Activated CD4-positive, alpha-beta memory T cell treated with anti-CD3 and anti-CD28 coated beads for 36 hours (primary cell): ENCODE results near the gene IBA57. TPM values are rescaled to one million over a fixed set of nuclear protein-coding genes. Genes with fewer than 3 reads are reported as not detected.

ENCODE experiments used
- CTCF ChIA-PET: fragments of 350-600 bp; sonication (Branson Sonifier 250); formaldehyde crosslinking; loops from one replicate; lab custom pipeline; 2021; ENCODE audit warnings: antibody characterized with exemption, inconsistent platforms; lab: Charles Lee
- POLR2A ChIA-PET: fragments of 350-600 bp; sonication (Branson Sonifier 250); formaldehyde crosslinking; loops from one replicate; lab custom pipeline; 2021; ENCODE audit warnings: antibody characterized with exemption; lab: Charles Lee
- DNase-seq: peaks from one replicate; pipeline ENCODE4 v3.0.0-alpha.2; 2020
- H3K27ac Mint-ChIP-seq: one replicate; pipeline ENCODE4 v1.8.0; 2021; ENCODE audit warnings: mixed read lengths
- H3K27me3 Mint-ChIP-seq: one replicate; pipeline ENCODE4 v1.8.0; 2021; ENCODE audit warnings: mixed read lengths
- H3K36me3 Mint-ChIP-seq: one replicate; pipeline ENCODE4 v1.8.0; 2021; ENCODE audit warnings: mixed read lengths
- H3K4me1 Mint-ChIP-seq: one replicate; pipeline ENCODE4 v1.8.0; 2021; ENCODE audit warnings: low read depth, mixed read lengths
- H3K4me3 Mint-ChIP-seq: one replicate; pipeline ENCODE4 v1.8.0; 2021; ENCODE audit warnings: mild to moderate bottlenecking, mixed read lengths
- H3K9me3 Mint-ChIP-seq: one replicate; pipeline ENCODE4 v1.8.0; 2021; ENCODE audit warnings: mixed read lengths
- intact Hi-C: fragments of 100-400 bp; cut with micrococcal nuclease; formaldehyde crosslinking; loops from one replicate; pipeline ENCODE4 v1.15.1; 2023
- total RNA-seq, 2 experiments: library from RNA; stranded (reverse); gene quantifications; one replicate each; pipeline ENCODE4 v1.2.3, GENCODE V29; 2021

Gene IBA57
- total RNA-seq, 2 experiments from 2014 or later: 3.8 to 4.8 TPM

- intact Hi-C loops: no loop called here
- H3K9me3 Mint-ChIP-seq: no peaks in the 10 kb centered on the region
- peak overlapping the region; percentile 99 for H3K4me3 Mint-ChIP-seq
- POLR2A ChIA-PET: interaction anchor here (0.9 to 3.7 kb wide), 3 partner anchors 26 to 55 kb away, joined by 3 to 33 read pairs (median 5); partner anchors contain the start of gene IBA57
- H3K4me1 Mint-ChIP-seq: peaks cover 27% of the 10 kb centered on the region
- peaks cover 6% of the 10 kb centered on the region for H3K27me3 Mint-ChIP-seq
- H3K36me3 Mint-ChIP-seq: peaks cover 11% of the 10 kb centered on the region
- DNase-seq: no peak
- CTCF ChIA-PET: interaction anchor here (2.0 to 2.2 kb wide), 2 partner anchors 9 to 27 kb away, joined by 9 to 13 read pairs; partner anchors contain the start of gene IBA57
- peak overlapping the region; percentile 96 for H3K27ac Mint-ChIP-seq
These were observed 26.1 kb upstream of the IBA57 start for GRCh38 chr1:228139406-228139930.

DNA sequence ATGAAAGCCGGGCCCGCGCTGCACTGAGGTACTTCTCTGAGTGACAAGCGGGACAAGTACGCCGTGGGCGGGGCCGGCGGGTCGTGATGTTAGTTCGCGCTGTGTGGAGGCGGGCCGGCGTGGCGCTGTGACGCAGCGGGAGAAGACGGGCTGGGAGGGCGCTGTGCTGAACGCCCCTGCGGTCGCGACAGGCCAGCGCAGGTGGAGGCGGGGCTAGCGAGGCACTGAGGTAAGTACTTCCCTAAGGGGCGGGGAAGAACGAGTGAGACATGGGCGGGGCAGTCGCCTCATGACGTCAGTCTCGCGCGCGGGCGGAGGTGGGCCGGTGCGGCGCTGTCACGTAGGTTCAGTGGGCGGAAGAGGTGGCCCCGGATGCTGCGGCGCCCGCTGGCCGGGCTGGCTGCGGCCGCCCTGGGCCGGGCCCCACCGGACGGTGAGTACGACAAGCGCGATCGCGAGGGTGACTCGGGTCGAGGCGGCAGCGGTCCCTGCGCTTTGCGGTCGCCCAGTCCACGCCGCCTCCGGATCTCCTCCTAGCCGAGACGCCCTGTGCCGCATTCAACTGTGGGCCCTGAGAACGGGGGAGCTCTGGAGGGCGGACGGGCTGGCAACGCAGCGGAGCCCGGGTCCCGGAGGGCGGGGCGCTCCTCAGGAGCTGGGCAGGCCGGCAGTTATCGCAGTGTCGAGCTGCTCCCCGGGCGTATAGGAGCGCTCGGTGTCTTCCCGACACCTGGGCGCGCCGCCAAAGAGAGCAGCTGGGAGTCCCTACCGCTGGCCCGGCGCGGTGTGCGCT, 25.5 kb upstream of the IBA57 start, which contains the start of gene GUK1:
GUK1 (plus strand) TSS at position 349 of the 793 bp plus-strand sequence; CDS start at position 373, 24 bp downstream.
- ChIA-PET POLR2A (interaction anchor here (1.0 to 3.7 kb wide), 6 partner anchors 26 to 58 kb away, joined by 3 to 33 read pairs (median 4); partner anchors contain the start of genes ARF1 and IBA57), CTCF (interaction anchor here (1.1 to 2.2 kb wide), 4 partner anchors 9 to 361 kb away, joined by 3 to 13 read pairs (median 8); partner anchors contain the start of gene IBA57)
- Mint-ChIP-seq H3K27ac (peak within 1 kb of the TSS; percentile 96), H3K9me3 (no peaks in the 10 kb centered on the region), H3K4me3 (peak within 1 kb of the TSS; percentile 99), H3K36me3 (peaks cover 11% of the 10 kb centered on the region), H3K4me1 (peaks cover 27% of the 10 kb centered on the region), H3K27me3 (peaks cover 1% of the 10 kb centered on the region)
- intact Hi-C loops: loop anchor here (1.0 to 2.0 kb wide), 7 partner anchors 26 to 352 kb away; partner anchors contain the start of genes ARF1, C1orf35, MRPL55 and TRIM11
- DNase-seq: peak; percentile 100

- Mint-ChIP-seq H3K4me1 (peaks cover 27% of the 10 kb centered on the region), H3K9me3 (no peaks in the 10 kb centered on the region), H3K27ac (peak overlapping the region; percentile 96), H3K4me3 (peak overlapping the region; percentile 99), H3K27me3 (no peaks in the 10 kb centered on the region), H3K36me3 (peaks cover 11% of the 10 kb centered on the region)
- intact Hi-C loops: loop anchor here (1.0 to 2.0 kb wide), 7 partner anchors 26 to 352 kb away; partner anchors contain the start of genes ARF1, C1orf35, MRPL55 and TRIM11
- DNase-seq: peak; percentile 32
- ChIA-PET POLR2A (interaction anchor here (1.0 to 3.7 kb wide), 6 partner anchors 25 to 59 kb away, joined by 3 to 33 read pairs (median 4); partner anchors contain the start of genes ARF1 and IBA57), CTCF (interaction anchor here (1.1 to 2.2 kb wide), 4 partner anchors 10 to 361 kb away, joined by 3 to 13 read pairs (median 8); partner anchors contain the start of gene IBA57)
These were observed 24.8 kb upstream of the IBA57 start for GRCh38 chr1:228140724-228141225.

- peaks cover 11% of the 10 kb centered on the region for H3K36me3 Mint-ChIP-seq
These were observed 24.2 kb upstream of the IBA57 start for GRCh38 chr1:228141226-228142044.

GRCh38 chr1:228142155-228142691, 23.4 kb upstream of the IBA57 start:
- intact Hi-C loops: no loop called here
- no peaks in the 10 kb centered on the region for H3K9me3 Mint-ChIP-seq
- H3K4me1 Mint-ChIP-seq: peaks cover 27% of the 10 kb centered on the region
- DNase-seq: no peak
- H3K27ac Mint-ChIP-seq: peak overlapping the region; percentile 96
- POLR2A ChIA-PET: interaction anchor here (0.9 kb wide), 1 partner anchor 58 kb away, joined by 3 read pairs; no protein-coding TSS in a partner anchor
- no peaks in the 10 kb centered on the region for H3K27me3 Mint-ChIP-seq
- H3K36me3 Mint-ChIP-seq: peaks cover 11% of the 10 kb centered on the region
- CTCF ChIA-PET: interaction anchor here (0.8 to 2.2 kb wide), 2 partner anchors 11 to 23 kb away, joined by 3 to 8 read pairs; no protein-coding TSS in a partner anchor
- peak overlapping the region; percentile 99 for H3K4me3 Mint-ChIP-seq

More at GRCh38 chr1:228141226-228142044, 24.2 kb upstream of the IBA57 start:
- Mint-ChIP-seq H3K4me3 (peak overlapping the region; percentile 99), H3K4me1 (peaks cover 27% of the 10 kb centered on the region), H3K27ac (peak overlapping the region; percentile 96), H3K27me3 (no peaks in the 10 kb centered on the region), H3K9me3 (no peaks in the 10 kb centered on the region)
- peak; percentile 47 for DNase-seq
- intact Hi-C loops: loop anchor here (2.0 kb wide), 2 partner anchors 265 to 317 kb away; partner anchors contain the start of gene TRIM11
- CTCF ChIA-PET: interaction anchor here (0.8 to 2.2 kb wide), 3 partner anchors 11 to 25 kb away, joined by 3 to 13 read pairs (median 8); partner anchors contain the start of gene IBA57
- POLR2A ChIA-PET: interaction anchor here (0.9 to 3.7 kb wide), 4 partner anchors 24 to 59 kb away, joined by 3 to 33 read pairs (median 4); partner anchors contain the start of genes ARF1 and IBA57

GRCh38 chr1:228142701-228143136, 22.9 kb upstream of the IBA57 start:
- H3K4me1 Mint-ChIP-seq: peaks cover 27% of the 10 kb centered on the region
- ChIA-PET POLR2A (interaction anchor here (0.8 kb wide), 1 partner anchor 51 kb away, joined by 3 read pairs; no protein-coding TSS in a partner anchor), CTCF (interaction anchor here (1.0 to 2.2 kb wide), 3 partner anchors 12 to 143 kb away, joined by 3 to 8 read pairs (median 4); no protein-coding TSS in a partner anchor)
- DNase-seq: no peak
- peak overlapping the region; percentile 99 for H3K4me3 Mint-ChIP-seq
- no peaks in the 10 kb centered on the region for H3K9me3 Mint-ChIP-seq
- intact Hi-C loops: no loop called here
- peaks cover 11% of the 10 kb centered on the region for H3K36me3 Mint-ChIP-seq
- H3K27ac Mint-ChIP-seq: no peak overlapping the region
- no peaks in the 10 kb centered on the region for H3K27me3 Mint-ChIP-seq

DNA sequence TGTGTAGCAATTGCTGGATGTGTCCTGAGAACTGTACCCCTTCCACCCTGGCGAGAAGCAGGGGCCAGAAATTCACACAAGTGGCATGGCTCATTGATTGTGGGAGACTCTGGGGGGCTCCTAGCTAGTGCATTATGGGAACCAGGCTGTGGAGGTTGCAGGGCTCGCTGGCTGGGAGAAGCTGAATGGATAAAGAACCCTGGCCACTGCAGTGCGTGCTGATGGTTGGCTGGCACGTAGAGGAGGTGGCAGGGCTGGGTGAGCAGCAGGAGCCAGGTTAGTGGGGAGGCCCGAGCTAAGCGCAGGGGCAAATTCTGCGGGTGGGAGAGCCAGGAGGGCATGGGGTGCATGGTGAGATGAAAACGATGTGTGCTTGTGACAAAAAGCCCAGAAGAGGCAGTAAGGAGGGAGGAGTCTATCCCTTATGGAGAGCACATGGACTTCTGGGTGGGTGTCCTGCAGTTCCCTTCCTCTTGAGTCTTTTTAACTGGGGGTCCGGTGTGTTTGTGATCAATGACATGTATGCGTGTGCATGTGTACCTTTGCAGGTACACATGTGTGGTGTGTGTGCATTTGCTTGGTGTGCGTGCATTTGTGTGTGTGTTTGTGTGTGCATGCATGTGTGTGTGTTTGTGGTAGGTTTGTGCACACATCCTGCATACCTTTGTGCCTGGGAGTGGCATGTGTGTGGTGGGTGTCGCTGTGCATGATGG, 22.0 kb upstream of the IBA57 start:
- POLR2A ChIA-PET: interaction anchor here (0.8 kb wide), 1 partner anchor 52 kb away, joined by 3 read pairs; no protein-coding TSS in a partner anchor
- no peak for DNase-seq
- peaks cover 11% of the 10 kb centered on the region for H3K36me3 Mint-ChIP-seq
- intact Hi-C loops: no loop called here
- peaks cover 27% of the 10 kb centered on the region for H3K4me1 Mint-ChIP-seq
- H3K9me3 Mint-ChIP-seq: no peaks in the 10 kb centered on the region
- H3K27me3 Mint-ChIP-seq: no peaks in the 10 kb centered on the region
- H3K4me3 Mint-ChIP-seq: no peak overlapping the region
- H3K27ac Mint-ChIP-seq: no peak overlapping the region
- CTCF ChIA-PET: interaction anchor here (0.6 to 2.2 kb wide), 4 partner anchors 13 to 392 kb away, joined by 3 to 8 read pairs (median 4); no protein-coding TSS in a partner anchor

- intact Hi-C loops: no loop called here
- DNase-seq: no peak
- Mint-ChIP-seq H3K36me3 (peaks cover 11% of the 10 kb centered on the region), H3K27ac (no peak overlapping the region), H3K4me3 (no peak overlapping the region), H3K4me1 (peaks cover 27% of the 10 kb centered on the region), H3K27me3 (no peaks in the 10 kb centered on the region), H3K9me3 (no peaks in the 10 kb centered on the region)
- POLR2A ChIA-PET: no interaction called here
- CTCF ChIA-PET: no interaction called here
These were observed 21.2 kb upstream of the IBA57 start for GRCh38 chr1:228144193-228144992.

- H3K27ac Mint-ChIP-seq: no peak overlapping the region
- no peak overlapping the region for H3K4me3 Mint-ChIP-seq
- peaks cover 11% of the 10 kb centered on the region for H3K36me3 Mint-ChIP-seq
- ChIA-PET POLR2A (no interaction called here), CTCF (no interaction called here)
- no peak for DNase-seq
- H3K9me3 Mint-ChIP-seq: no peaks in the 10 kb centered on the region
- intact Hi-C loops: no loop called here
- no peaks in the 10 kb centered on the region for H3K27me3 Mint-ChIP-seq
- peaks cover 27% of the 10 kb centered on the region for H3K4me1 Mint-ChIP-seq
These were observed 20.6 kb upstream of the IBA57 start for GRCh38 chr1:228144993-228145343.
